GM19467 (cell line): ENCODE results near the gene RIC1.
"Not testable (repeated sequence)": the region's sequence is repeated elsewhere in the genome, so short reads cannot be mapped to it uniquely, and the experiment has no call there.

ENCODE experiments used
- ATAC-seq: cut with Tn5 transposase; IDR thresholded peaks from one replicate; pipeline ENCODE4 v1.9.1; 2021; ENCODE audit warnings: mild to moderate bottlenecking, moderate library complexity; ENCODE audit not compliant: unreplicated experiment

The RIC1 gene

GRCh38 chr9:5662804-5663203 is 33.9 kb downstream of the RIC1 start:
- not testable (repeated sequence) for ATAC-seq

- no peak for ATAC-seq
Measured at GRCh38 chr9:5665059-5665458, 36.2 kb downstream of the RIC1 start.

- ATAC-seq = no peak
Measured at GRCh38 chr9:5667391-5667790, 38.5 kb downstream of the RIC1 start.

GRCh38 chr9:5670079-5670478 is 41.2 kb downstream of the RIC1 start:
- no peak for ATAC-seq

- ATAC-seq = no peak
Measured at GRCh38 chr9:5671711-5672353, 42.9 kb downstream of the RIC1 start.

GRCh38 chr9:5675046-5675445 is 46.1 kb downstream of the RIC1 start:
- not testable (repeated sequence) for ATAC-seq

- ATAC-seq = not testable (repeated sequence)
Measured at GRCh38 chr9:5683591-5683990, 54.7 kb downstream of the RIC1 start.

GRCh38 chr9:5684101-5684500 is 55.2 kb downstream of the RIC1 start:
- no peak for ATAC-seq

GRCh38 chr9:5688109-5688508 is 59.2 kb downstream of the RIC1 start:
- ATAC-seq = no peak

- no peak for ATAC-seq
Measured at GRCh38 chr9:5690278-5690677, 61.4 kb downstream of the RIC1 start.

- no peak for ATAC-seq
Measured at GRCh38 chr9:5695860-5696259, 67.0 kb downstream of the RIC1 start.

- no peak for ATAC-seq
Measured at GRCh38 chr9:5696884-5697283, 68.0 kb downstream of the RIC1 start.

- ATAC-seq = no peak
Measured at GRCh38 chr9:5698004-5698403, 69.1 kb downstream of the RIC1 start.

GRCh38 chr9:5698810-5699556 is 70.1 kb downstream of the RIC1 start:
- ATAC-seq = no peak

GRCh38 chr9:5708414-5708813 is 79.5 kb downstream of the RIC1 start:
- ATAC-seq = no peak

GRCh38 chr9:5712651-5713390 is 83.9 kb downstream of the RIC1 start:
- ATAC-seq = no peak

- ATAC-seq = no peak
Measured at GRCh38 chr9:5714501-5715401, 85.8 kb downstream of the RIC1 start.

- ATAC-seq = no peak
Measured at GRCh38 chr9:5715548-5716127, 86.7 kb downstream of the RIC1 start.

GRCh38 chr9:5717434-5717833 is 88.5 kb downstream of the RIC1 start:
- ATAC-seq = not testable (repeated sequence)

GRCh38 chr9:5718296-5719032 is 89.6 kb downstream of the RIC1 start:
- ATAC-seq = no peak
